ENCODE measurements around the gene MAD1L1.

GRCh38 chr7:2111568-2111967 is 121.2 kb downstream of the MAD1L1 start:
- no peak for TF ChIP-seq EZH2phosphoT487 (IDR thresholded peaks at IDR 0.05; ENCODE audit: insufficient read depth, low read depth)
- TF ChIP-seq EZH2 (IDR thresholded peaks at IDR 0.05; ENCODE audit: insufficient read depth, poor library complexity, severe bottlenecking): no peak
